ENCODE results near the gene SYNGR4.
"Not testable (repeated sequence)": the region's sequence is repeated elsewhere in the genome, so short reads cannot be mapped to it uniquely, and the experiment has no call there.

Gene SYNGR4

GRCh38 chr19:48364598-48365348 lies 606 bp downstream of the SYNGR4 start:
- no peak for DNase-seq
- in situ Hi-C loops (cut with HindIII; ENCODE audit: low pct_ligation_motif_present, low pct_unique_long_range_greater_than_20kb, low sequenced_read_pairs) = no loop called here

- in situ Hi-C loops (cut with HindIII; ENCODE audit: low pct_ligation_motif_present, low pct_unique_long_range_greater_than_20kb, low sequenced_read_pairs) = no loop called here
- DNase-seq = no peak
Observed at GRCh38 chr19:48365602-48366001, 1.4 kb downstream of the SYNGR4 start.

DNA sequence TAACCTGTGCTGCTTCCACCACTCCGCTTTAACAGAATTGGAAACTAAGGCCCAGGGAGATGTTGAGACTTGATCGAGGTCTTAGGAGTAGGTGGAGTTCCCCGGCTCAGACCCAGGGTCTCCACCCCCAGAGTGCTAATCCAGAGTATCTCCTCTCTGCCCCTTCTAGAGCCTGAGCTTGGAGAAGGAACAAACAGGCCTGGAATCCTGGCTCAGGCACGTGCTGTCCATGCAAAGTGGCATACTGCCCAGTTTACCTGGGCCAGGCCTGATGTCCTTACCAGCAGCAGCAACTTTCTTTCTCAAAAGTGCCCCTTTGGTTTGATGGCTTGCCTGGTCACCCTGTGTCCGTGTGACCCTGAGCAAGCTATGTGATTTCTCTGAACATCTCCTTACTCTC lies 3.7 kb downstream of the SYNGR4 start:
- in situ Hi-C loops (cut with HindIII; ENCODE audit: low pct_ligation_motif_present, low pct_unique_long_range_greater_than_20kb, low sequenced_read_pairs) = no loop called here
- no peak for DNase-seq

DNA sequence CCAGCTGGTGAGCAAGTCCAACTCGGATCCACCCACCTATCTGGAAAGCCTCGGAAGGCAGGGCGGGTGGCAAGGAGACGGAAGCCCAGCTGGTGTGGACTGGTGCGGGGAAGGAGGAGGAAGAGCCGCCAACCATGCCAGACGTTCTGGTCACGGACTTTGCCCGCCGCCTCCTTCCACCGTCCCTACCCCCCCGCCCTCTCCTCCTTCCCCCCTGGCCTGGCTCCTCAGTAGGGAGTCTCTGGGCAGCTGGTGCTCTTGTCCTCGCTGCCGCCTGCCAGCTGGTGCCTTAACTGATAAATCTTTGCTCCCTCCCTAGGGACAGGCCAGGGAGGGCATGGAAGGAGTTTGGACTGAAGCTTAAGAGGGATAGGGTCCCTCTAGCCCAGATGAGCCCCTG lies 4.8 kb downstream of the SYNGR4 start:
- no peak for DNase-seq
- in situ Hi-C loops (cut with HindIII; ENCODE audit: low pct_ligation_motif_present, low pct_unique_long_range_greater_than_20kb, low sequenced_read_pairs) = no loop called here

DNA sequence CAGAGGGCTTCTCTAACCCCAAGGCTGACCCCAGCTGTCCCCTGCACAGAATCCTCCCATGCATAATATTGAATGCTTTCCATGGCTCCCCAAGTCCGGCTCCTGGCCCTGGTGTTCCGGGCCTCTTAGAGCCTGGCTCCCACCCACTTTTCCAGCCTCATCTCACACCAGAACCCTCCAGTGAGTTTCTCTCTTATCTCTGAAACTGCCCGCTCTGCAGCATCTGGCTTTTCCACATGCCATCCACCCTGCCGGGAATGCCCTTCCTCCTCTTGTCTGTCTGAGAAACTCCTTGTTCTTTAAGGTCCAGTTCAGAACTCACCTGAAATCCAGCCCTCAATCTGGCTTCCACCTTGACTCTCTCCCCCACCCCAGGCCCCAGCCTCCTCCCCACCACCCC lies 6.8 kb downstream of the SYNGR4 start:
- in situ Hi-C loops (cut with HindIII; ENCODE audit: low pct_ligation_motif_present, low pct_unique_long_range_greater_than_20kb, low sequenced_read_pairs) = no loop called here
- DNase-seq = no peak

- in situ Hi-C loops (cut with HindIII; ENCODE audit: low pct_ligation_motif_present, low pct_unique_long_range_greater_than_20kb, low sequenced_read_pairs) = no loop called here
- no peak for DNase-seq
Observed at GRCh38 chr19:48371367-48371766, 7.2 kb downstream of the SYNGR4 start.

- in situ Hi-C loops (cut with HindIII; ENCODE audit: low pct_ligation_motif_present, low pct_unique_long_range_greater_than_20kb, low sequenced_read_pairs); DNase-seq: not testable (repeated sequence)
Observed at GRCh38 chr19:48371771-48372170, 7.6 kb downstream of the SYNGR4 start.

DNA sequence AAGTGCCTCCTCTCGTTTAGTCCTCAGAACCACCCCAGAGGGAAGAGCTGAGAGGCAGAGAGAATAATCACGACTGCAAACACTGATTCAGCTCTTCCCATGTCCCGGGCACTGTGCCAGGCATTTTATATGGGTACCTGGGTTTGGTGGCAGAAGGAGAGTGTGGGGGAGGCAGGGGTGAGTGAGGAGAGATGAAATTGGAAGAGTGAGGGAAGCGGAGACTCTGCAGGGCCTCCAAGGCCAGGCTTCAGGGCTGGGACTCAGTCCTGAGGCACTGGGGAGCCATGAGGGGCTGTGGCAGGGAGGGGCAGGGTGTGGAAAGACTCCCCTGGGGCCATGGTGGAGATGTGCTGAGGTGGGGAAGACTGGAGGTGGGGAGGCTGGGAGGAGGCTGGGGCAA lies 8.7 kb downstream of the SYNGR4 start:
- in situ Hi-C loops (cut with HindIII; ENCODE audit: low pct_ligation_motif_present, low pct_unique_long_range_greater_than_20kb, low sequenced_read_pairs) = no loop called here
- no peak for DNase-seq

- DNase-seq = no peak
- in situ Hi-C loops (cut with HindIII; ENCODE audit: low pct_ligation_motif_present, low pct_unique_long_range_greater_than_20kb, low sequenced_read_pairs) = no loop called here
Observed at GRCh38 chr19:48373567-48373966, 9.4 kb downstream of the SYNGR4 start.

- DNase-seq = no peak
- in situ Hi-C loops (cut with HindIII; ENCODE audit: low pct_ligation_motif_present, low pct_unique_long_range_greater_than_20kb, low sequenced_read_pairs) = no loop called here
Observed at GRCh38 chr19:48378194-48378570, 14.0 kb downstream of the SYNGR4 start.

DNA sequence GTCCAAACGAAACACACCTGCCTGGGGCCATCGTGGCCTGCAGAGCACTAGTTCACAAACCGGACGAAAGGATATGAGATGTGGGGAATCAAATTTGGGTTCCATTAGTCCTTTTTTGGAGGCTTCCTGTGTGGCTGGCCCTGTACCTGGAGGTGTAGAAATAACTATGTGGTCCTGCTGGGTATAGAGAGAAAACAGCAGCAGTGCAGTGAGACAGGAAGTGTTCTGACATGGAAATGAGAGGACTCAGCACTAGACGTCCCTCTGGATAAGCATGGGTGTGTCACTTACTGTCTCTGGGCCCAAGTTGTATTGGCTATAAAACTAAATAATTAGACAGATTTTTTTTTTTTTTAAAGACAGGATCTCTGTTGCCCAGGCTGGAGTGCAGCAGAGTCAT lies 14.9 kb downstream of the SYNGR4 start:
- DNase-seq = no peak
- in situ Hi-C loops (cut with HindIII; ENCODE audit: low pct_ligation_motif_present, low pct_unique_long_range_greater_than_20kb, low sequenced_read_pairs) = no loop called here

- no peak for DNase-seq
- in situ Hi-C loops (cut with HindIII; ENCODE audit: low pct_ligation_motif_present, low pct_unique_long_range_greater_than_20kb, low sequenced_read_pairs) = no loop called here
Observed at GRCh38 chr19:48381178-48381950, 17.2 kb downstream of the SYNGR4 start.

GRCh38 chr19:48382286-48382685 lies 18.1 kb downstream of the SYNGR4 start:
- no peak for DNase-seq
- in situ Hi-C loops (cut with HindIII; ENCODE audit: low pct_ligation_motif_present, low pct_unique_long_range_greater_than_20kb, low sequenced_read_pairs) = no loop called here

GRCh38 chr19:48385461-48386087 lies 21.4 kb downstream of the SYNGR4 start:
- no peak for DNase-seq
- in situ Hi-C loops (cut with HindIII; ENCODE audit: low pct_ligation_motif_present, low pct_unique_long_range_greater_than_20kb, low sequenced_read_pairs) = no loop called here

GRCh38 chr19:48386981-48387380 lies 22.8 kb downstream of the SYNGR4 start:
- in situ Hi-C loops (cut with HindIII; ENCODE audit: low pct_ligation_motif_present, low pct_unique_long_range_greater_than_20kb, low sequenced_read_pairs) = no loop called here
- no peak for DNase-seq

- in situ Hi-C loops (cut with HindIII; ENCODE audit: low pct_ligation_motif_present, low pct_unique_long_range_greater_than_20kb, low sequenced_read_pairs) = no loop called here
- DNase-seq = peak; percentile 50
Observed at GRCh38 chr19:48390188-48391099, 26.3 kb downstream of the SYNGR4 start.

- in situ Hi-C loops (cut with HindIII; ENCODE audit: low pct_ligation_motif_present, low pct_unique_long_range_greater_than_20kb, low sequenced_read_pairs) = no loop called here
- peak; percentile 59 for DNase-seq
Observed at GRCh38 chr19:48391100-48392005, 27.2 kb downstream of the SYNGR4 start, which contains the start of gene KDELR1. Gene KDELR1 (minus strand): TSS chr19:48391551. CDS start chr19:48391358, 193 bp downstream.

GRCh38 chr19:48392006-48392344 lies 27.8 kb downstream of the SYNGR4 start:
- DNase-seq; in situ Hi-C loops (cut with HindIII; ENCODE audit: low pct_ligation_motif_present, low pct_unique_long_range_greater_than_20kb, low sequenced_read_pairs): not testable (repeated sequence)

Data from ACHN (cell line).